Urinary bladder (tissue), 4 donors: ENCODE data around the gene SPOCK1. TPM values are rescaled to one million over a fixed set of nuclear protein-coding genes. Genes with fewer than 3 reads are reported as not detected.

Experiments
- DNase-seq: peaks from one replicate; pipeline ENCODE4 v3.0.0-alpha.2; 2015; ENCODE audit errors: extremely low spot score
- H3K27ac ChIP-seq: one replicate; pipeline ENCODE4 v1.5.1; 2013; ENCODE audit warnings: low read depth, mild to moderate bottlenecking, moderate library complexity
- H3K36me3 ChIP-seq: one replicate; pipeline ENCODE4 v1.6.1; 2013; ENCODE audit warnings: mild to moderate bottlenecking, moderate library complexity; ENCODE audit not compliant: insufficient read depth
- H3K4me1 ChIP-seq: one replicate; pipeline ENCODE4 v1.6.1; 2013; ENCODE audit warnings: mild to moderate bottlenecking, moderate library complexity; ENCODE audit not compliant: insufficient read depth
- H3K4me3 ChIP-seq: one replicate; pipeline ENCODE4 v1.5.1; 2013; ENCODE audit warnings: low read depth, low read length
- WGBS: extraction: QIAGEN DNeasy Blood & Tissue Kit; methylation state at CpG from one replicate; pipeline ENCODE4 v1.1.7; 2013; 5-methylcytosine and 5-hydroxymethylcytosine counted together
- polyA plus RNA-seq: library from polyadenylated mRNA; stranded (reverse); fragments of 200-250 nt; gene quantifications from one replicate; pipeline ENCODE4 v1.2.3, GENCODE V29; 2013
- total RNA-seq: library from RNA; depleted of rRNA; stranded (reverse); fragments of >200 nt; gene quantifications from one replicate; pipeline ENCODE4 v1.2.3, GENCODE V29; 2014
- donor health status: healthy with polysubstance abuse.
- donor health status: healthy.

SPOCK1 gene
- total and polyA plus RNA-seq, 2 donors: 8.9 to 11.2 TPM

- DNase-seq: no peak
- no peaks in the 10 kb centered on the region for H3K4me1 ChIP-seq
- H3K4me3 ChIP-seq: no peak overlapping the region
- no peaks in the 10 kb centered on the region for H3K36me3 ChIP-seq
- 48% methylated on average over 5 of the region's 5 CpGs for WGBS
- no peak overlapping the region for H3K27ac ChIP-seq
Measured at GRCh38 chr5:137016783-137017324, 482.3 kb downstream of the SPOCK1 start.

- no peaks in the 10 kb centered on the region for H3K36me3 ChIP-seq
- H3K4me3 ChIP-seq: no peak overlapping the region
- no peaks in the 10 kb centered on the region for H3K4me1 ChIP-seq
- WGBS: 70% methylated on average over 2 of the region's 2 CpGs
- H3K27ac ChIP-seq: no peak overlapping the region
- no peak for DNase-seq
Measured at GRCh38 chr5:137015540-137016116, 483.5 kb downstream of the SPOCK1 start.

- no peak for DNase-seq
- H3K4me1 ChIP-seq: no peaks in the 10 kb centered on the region
- no peaks in the 10 kb centered on the region for H3K36me3 ChIP-seq
- 53% methylated on average over 3 of the region's 3 CpGs for WGBS
- H3K4me3 ChIP-seq: no peak overlapping the region
- no peak overlapping the region for H3K27ac ChIP-seq
Measured at GRCh38 chr5:137014731-137015130, 484.4 kb downstream of the SPOCK1 start.

GRCh38 chr5:137010226-137010625, 488.9 kb downstream of the SPOCK1 start:
- Histone ChIP-seq H3K4me3 (no peak overlapping the region), H3K4me1 (no peaks in the 10 kb centered on the region), H3K27ac (no peak overlapping the region), H3K36me3 (no peaks in the 10 kb centered on the region)
- no peak for DNase-seq
- 42% methylated on average over 3 of the region's 3 CpGs for WGBS

- Histone ChIP-seq H3K4me3 (no peak overlapping the region), H3K27ac (no peak overlapping the region), H3K36me3 (no peaks in the 10 kb centered on the region), H3K4me1 (no peaks in the 10 kb centered on the region)
- DNase-seq: no peak
- 66% methylated on average over 2 of the region's 2 CpGs for WGBS
Measured at GRCh38 chr5:137004279-137004678, 494.8 kb downstream of the SPOCK1 start.

GRCh38 chr5:137001026-137001569, 498.0 kb downstream of the SPOCK1 start:
- WGBS: 84% methylated on average over 7 of the region's 7 CpGs
- no peak for DNase-seq
- Histone ChIP-seq H3K27ac (no peak overlapping the region), H3K4me1 (no peaks in the 10 kb centered on the region), H3K36me3 (no peaks in the 10 kb centered on the region), H3K4me3 (no peak overlapping the region)

- Histone ChIP-seq H3K4me3 (no peak overlapping the region), H3K36me3 (no peaks in the 10 kb centered on the region), H3K4me1 (no peaks in the 10 kb centered on the region), H3K27ac (no peak overlapping the region)
- 75% methylated on average over 5 of the region's 5 CpGs for WGBS
- DNase-seq: no peak
Measured at GRCh38 chr5:136999787-137000186, 499.3 kb downstream of the SPOCK1 start.

- DNase-seq: no peak
- H3K4me3 ChIP-seq: no peak overlapping the region
- H3K27ac ChIP-seq: no peak overlapping the region
- WGBS: 75% methylated on average over 6 of the region's 6 CpGs
- no peaks in the 10 kb centered on the region for H3K36me3 ChIP-seq
- H3K4me1 ChIP-seq: no peaks in the 10 kb centered on the region
Measured at GRCh38 chr5:136998854-136999357, 500.2 kb downstream of the SPOCK1 start.

GRCh38 chr5:136994154-136994553, 505.0 kb downstream of the SPOCK1 start:
- Histone ChIP-seq H3K4me1 (no peaks in the 10 kb centered on the region), H3K36me3 (no peaks in the 10 kb centered on the region), H3K27ac (no peak overlapping the region), H3K4me3 (no peak overlapping the region)
- WGBS: 43% methylated on average over 5 of the region's 5 CpGs
- no peak for DNase-seq

GRCh38 chr5:136992796-136993489, 506.2 kb downstream of the SPOCK1 start:
- H3K4me1 ChIP-seq: no peaks in the 10 kb centered on the region
- no peak overlapping the region for H3K27ac ChIP-seq
- no peaks in the 10 kb centered on the region for H3K36me3 ChIP-seq
- 62% methylated on average over 3 of the region's 3 CpGs for WGBS
- H3K4me3 ChIP-seq: no peak overlapping the region
- no peak for DNase-seq

- Histone ChIP-seq H3K36me3 (no peaks in the 10 kb centered on the region), H3K4me3 (no peak overlapping the region), H3K27ac (no peak overlapping the region), H3K4me1 (no peaks in the 10 kb centered on the region)
- no peak for DNase-seq
- WGBS: 89% methylated on average over 2 of the region's 2 CpGs
Measured at GRCh38 chr5:136985785-136986475, 513.2 kb downstream of the SPOCK1 start.

- no peak for DNase-seq
- Histone ChIP-seq H3K4me3 (no peak overlapping the region), H3K4me1 (no peaks in the 10 kb centered on the region), H3K27ac (no peak overlapping the region), H3K36me3 (no peaks in the 10 kb centered on the region)
- 73% methylated on average over 4 of the region's 4 CpGs for WGBS
Measured at GRCh38 chr5:136984772-136985446, 514.2 kb downstream of the SPOCK1 start.

GRCh38 chr5:136981936-136982335, 517.2 kb downstream of the SPOCK1 start:
- no peak for DNase-seq
- Histone ChIP-seq H3K27ac (no peak overlapping the region), H3K4me1 (no peaks in the 10 kb centered on the region), H3K36me3 (no peaks in the 10 kb centered on the region), H3K4me3 (no peak overlapping the region)
- WGBS: 93% methylated on average over 2 of the region's 2 CpGs
